Fibroblast of lung (primary cell): ENCODE measurements around the gene PIGK. TPM values are rescaled to one million over a fixed set of nuclear protein-coding genes. Genes with fewer than 3 reads are reported as not detected.

Source experiments
- DNase-seq, 2 donors: peaks; one replicate each; pipeline versions ENCODE4 v3.0.0 to v3.0.0-alpha.2; 2010; ENCODE audit warnings: low read depth in 2 of 2
- H2AFZ ChIP-seq: 2 replicates; pipeline ENCODE4 v1.5.1; 2012; ENCODE audit warnings: low read length, control low read depth, inconsistent platforms
- H3K27ac ChIP-seq: 2 replicates; pipeline ENCODE4 v1.5.1; 2011; ENCODE audit warnings: low read length, control low read depth; ENCODE audit not compliant: insufficient read depth
- H3K27me3 ChIP-seq: 2 replicates; pipeline ENCODE4 v1.5.1; 2011; ENCODE audit warnings: mild to moderate bottlenecking, low read length; ENCODE audit not compliant: control insufficient read depth, insufficient read depth
- H3K36me3 ChIP-seq: 2 replicates; pipeline ENCODE4 v1.5.1; 2011; ENCODE audit warnings: low read length; ENCODE audit not compliant: control insufficient read depth, insufficient read depth
- H3K4me1 ChIP-seq: 2 replicates; pipeline ENCODE4 v1.5.1; 2011; ENCODE audit warnings: low read length; ENCODE audit not compliant: control insufficient read depth, insufficient read depth; ENCODE audit errors: extremely low read depth
- H3K4me2 ChIP-seq: 2 replicates; pipeline ENCODE4 v1.5.1; 2011; ENCODE audit warnings: low read length, control low read depth; ENCODE audit not compliant: insufficient read depth; ENCODE audit errors: extremely low read depth
- H3K4me3 ChIP-seq, 4 experiments: fragments of 200-600 bp in 1 of 4; sonication (generic) in 1 of 4; replicated peaks in 1 of 4; 2 replicates each; pipeline ENCODE4 v1.5.1; 2011 to 2016; ENCODE audit warnings: low read length in 4 of 4, low read depth in 3 of 4, mild to moderate bottlenecking in 3 of 4, control low read depth in 2 of 4, inconsistent platforms in 1 of 4, mixed read lengths in 1 of 4; ENCODE audit not compliant: insufficient read depth in 1 of 4; ENCODE audit errors: control extremely low read depth in 1 of 4
- H3K79me2 ChIP-seq: 2 replicates; pipeline ENCODE4 v1.5.1; 2012; ENCODE audit warnings: mild to moderate bottlenecking, low read length, inconsistent platforms; ENCODE audit not compliant: control insufficient read depth, insufficient read depth
- H3K9ac ChIP-seq: 2 replicates; pipeline ENCODE4 v1.5.1; 2011; ENCODE audit warnings: mild to moderate bottlenecking, low read length, control low read depth; ENCODE audit not compliant: insufficient read depth
- H3K9me3 ChIP-seq: 2 replicates; pipeline ENCODE4 v1.5.1; 2012; ENCODE audit warnings: low read depth, low read length; ENCODE audit not compliant: control insufficient read depth, insufficient read depth
- H4K20me1 ChIP-seq: 2 replicates; pipeline ENCODE4 v1.5.1; 2011; ENCODE audit warnings: low read length; ENCODE audit not compliant: control insufficient read depth, insufficient read depth; ENCODE audit errors: extremely low read depth
- CTCF ChIP-seq, 2 donors: IDR thresholded peaks in 1 of 2; conservative IDR thresholded peaks in 1 of 2; 1 replicate in 1 of 2; 2 replicates in 1 of 2; pipeline ENCODE4 v1.5.1; 2011 to 2012; ENCODE audit warnings: low read length in 2 of 2, control low read depth in 1 of 2, inconsistent platforms in 1 of 2, low read depth in 1 of 2, mild to moderate bottlenecking in 1 of 2
- EZH2 ChIP-seq: IDR thresholded peaks from 2 replicates; pipeline ENCODE4 v1.5.1; 2012; ENCODE audit warnings: low read length, control low read depth, mild to moderate bottlenecking; ENCODE audit errors: missing control alignments
- polyA plus RNA-seq, 2 donors: library from polyadenylated mRNA; depleted of rRNA in 1 of 2; stranded (reverse) in 1 of 2; unstranded in 1 of 2; fragments of >200 nt; gene quantifications; 2 replicates each; pipeline ENCODE4 v1.2.1, GENCODE V29; 2011 to 2012; ENCODE audit warnings: missing spikeins in 1 of 2
- total RNA-seq: library from RNA; depleted of rRNA; stranded (reverse); fragments of >200 nt; gene quantifications from 2 replicates; pipeline ENCODE4 v1.2.1, GENCODE V29; 2014

The PIGK gene
- total and polyA plus RNA-seq, 2 donors (not counting 1 experiment from before 2014, with no cell fraction given) = 55.7 to 58.7 TPM

DNA sequence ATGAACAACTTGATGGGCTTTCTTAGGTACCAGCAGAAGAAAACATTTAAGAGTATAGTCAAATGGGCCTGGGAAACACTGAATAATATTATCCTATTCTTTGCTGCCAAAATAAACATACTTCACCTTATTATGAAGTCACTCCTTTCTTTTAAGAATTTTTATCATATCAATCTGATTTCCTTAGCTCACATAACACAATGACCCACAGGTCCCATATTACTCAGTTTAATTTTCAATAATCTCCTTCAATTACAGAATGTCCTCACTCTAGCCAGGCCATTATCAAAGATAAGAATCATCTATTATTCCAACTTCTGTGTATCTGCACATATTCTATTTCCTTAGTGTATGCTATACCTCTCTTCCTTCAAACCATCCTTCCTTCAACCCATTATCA lies 63.0 kb downstream of the PIGK start:
- Histone ChIP-seq H3K4me1 (no peaks in the 10 kb centered on the region), H3K27ac (no peak overlapping the region), H3K4me3 (no peak overlapping the region), H3K79me2 (no peaks in the 10 kb centered on the region), H3K27me3 (no peaks in the 10 kb centered on the region), H3K36me3 (no peaks in the 10 kb centered on the region), H3K4me2 (no peak overlapping the region), H2AFZ (no peak overlapping the region), H3K9ac (no peak overlapping the region), H3K9me3 (no peaks in the 10 kb centered on the region), H4K20me1 (no peaks in the 10 kb centered on the region)
- peak in 1 of 2 donors; percentile 2 for DNase-seq
- TF ChIP-seq CTCF (conservative IDR thresholded peaks at IDR 0.05 in 1 of 2, IDR thresholded peaks at IDR 0.05 in 1 of 2; ENCODE audit: low read depth in 1 of 2, low read length in 2 of 2) (no peak), EZH2 (no peak)

GRCh38 chr1:77146270-77146669 lies 73.0 kb downstream of the PIGK start:
- Histone ChIP-seq H3K9me3 (no peaks in the 10 kb centered on the region), H3K36me3 (no peaks in the 10 kb centered on the region), H3K4me3 (no peak overlapping the region), H4K20me1 (no peaks in the 10 kb centered on the region), H3K79me2 (no peaks in the 10 kb centered on the region), H3K27me3 (no peaks in the 10 kb centered on the region), H3K4me2 (no peak overlapping the region), H3K4me1 (no peaks in the 10 kb centered on the region), H3K9ac (no peak overlapping the region), H2AFZ (no peak overlapping the region), H3K27ac (no peak overlapping the region)
- TF ChIP-seq EZH2 = no peak
- TF ChIP-seq CTCF (conservative IDR thresholded peaks at IDR 0.05 in 1 of 2, IDR thresholded peaks at IDR 0.05 in 1 of 2; ENCODE audit: low read depth in 1 of 2, low read length in 2 of 2) = no peak
- no peak for DNase-seq

GRCh38 chr1:77143529-77144121 lies 75.6 kb downstream of the PIGK start:
- TF ChIP-seq CTCF (conservative IDR thresholded peaks at IDR 0.05 in 1 of 2, IDR thresholded peaks at IDR 0.05 in 1 of 2; ENCODE audit: low read depth in 1 of 2, low read length in 2 of 2) (peak in 1 of 2 donors; percentile 25), EZH2 (no peak)
- Histone ChIP-seq H4K20me1 (no peaks in the 10 kb centered on the region), H3K4me2 (no peak overlapping the region), H2AFZ (no peak overlapping the region), H3K9ac (no peak overlapping the region), H3K4me1 (no peaks in the 10 kb centered on the region), H3K4me3 (no peak overlapping the region), H3K9me3 (no peaks in the 10 kb centered on the region), H3K79me2 (no peaks in the 10 kb centered on the region), H3K27ac (no peak overlapping the region), H3K36me3 (no peaks in the 10 kb centered on the region), H3K27me3 (no peaks in the 10 kb centered on the region)
- peak in 1 of 2 donors; percentile 37 for DNase-seq
